ENCODE measurements around the gene RAB5IF. TPM values are rescaled to one million over a fixed set of nuclear protein-coding genes. Genes with fewer than 3 reads are reported as not detected.

Gene RAB5IF
- total RNA-seq, 1 donor from 2014 or later, result 56.5 TPM

- no peak overlapping the region for H3K27ac ChIP-seq (replicated peaks)
- no peaks in the 10 kb centered on the region for H3K27me3 ChIP-seq (ENCODE audit: low read depth)
- H3K4me3 ChIP-seq, result no peak overlapping the region
- DNase-seq, result no peak
- TF ChIP-seq CTCF (IDR thresholded peaks at IDR 0.05; ENCODE audit: borderline replicate concordance), result no peak
- intact Hi-C loops (cut with micrococcal nuclease), result no loop called here
- H3K4me1 ChIP-seq, result no peaks in the 10 kb centered on the region
- H3K36me3 ChIP-seq, result peaks cover 54% of the 10 kb centered on the region
- no peaks in the 10 kb centered on the region for H3K9me3 ChIP-seq (replicated peaks)
These were observed 9.4 kb downstream of the RAB5IF start for GRCh38 chr20:36614781-36615557.

- Histone ChIP-seq H3K4me3 (no peak overlapping the region), H3K36me3 (no peaks in the 10 kb centered on the region), H3K4me1 (peaks cover 11% of the 10 kb centered on the region), H3K27ac (replicated peaks) (no peak overlapping the region), H3K9me3 (replicated peaks) (no peaks in the 10 kb centered on the region), H3K27me3 (ENCODE audit: low read depth) (no peaks in the 10 kb centered on the region)
- no peak for DNase-seq
- intact Hi-C loops (cut with micrococcal nuclease), result no loop called here
- no peak for TF ChIP-seq CTCF (IDR thresholded peaks at IDR 0.05; ENCODE audit: borderline replicate concordance)
These were observed 15.3 kb downstream of the RAB5IF start for GRCh38 chr20:36620917-36621316.

GRCh38 chr20:36623444-36623843 is 17.9 kb downstream of the RAB5IF start:
- intact Hi-C loops (cut with micrococcal nuclease), result no loop called here
- no peak for TF ChIP-seq CTCF (IDR thresholded peaks at IDR 0.05; ENCODE audit: borderline replicate concordance)
- Histone ChIP-seq H3K9me3 (replicated peaks) (no peaks in the 10 kb centered on the region), H3K27ac (replicated peaks) (no peak overlapping the region), H3K4me3 (no peak overlapping the region), H3K36me3 (no peaks in the 10 kb centered on the region), H3K4me1 (peaks cover 11% of the 10 kb centered on the region), H3K27me3 (ENCODE audit: low read depth) (no peaks in the 10 kb centered on the region)
- DNase-seq, result no peak

GRCh38 chr20:36624068-36624943 is 18.7 kb downstream of the RAB5IF start:
- TF ChIP-seq CTCF (IDR thresholded peaks at IDR 0.05; ENCODE audit: borderline replicate concordance), result no peak
- H3K9me3 ChIP-seq (replicated peaks), result no peaks in the 10 kb centered on the region
- intact Hi-C loops (cut with micrococcal nuclease), result no loop called here
- no peaks in the 10 kb centered on the region for H3K36me3 ChIP-seq
- no peak overlapping the region for H3K4me3 ChIP-seq
- H3K4me1 ChIP-seq, result peaks cover 11% of the 10 kb centered on the region
- H3K27me3 ChIP-seq (ENCODE audit: low read depth), result no peaks in the 10 kb centered on the region
- H3K27ac ChIP-seq (replicated peaks), result peak overlapping the region; percentile 59
- DNase-seq, result no peak

GRCh38 chr20:36624944-36625324 is 19.4 kb downstream of the RAB5IF start:
- Histone ChIP-seq H3K4me3 (no peak overlapping the region), H3K27me3 (ENCODE audit: low read depth) (no peaks in the 10 kb centered on the region), H3K36me3 (no peaks in the 10 kb centered on the region), H3K4me1 (peaks cover 11% of the 10 kb centered on the region), H3K27ac (replicated peaks) (peak overlapping the region; percentile 59), H3K9me3 (replicated peaks) (no peaks in the 10 kb centered on the region)
- DNase-seq, result no peak
- TF ChIP-seq CTCF (IDR thresholded peaks at IDR 0.05; ENCODE audit: borderline replicate concordance), result no peak
- intact Hi-C loops (cut with micrococcal nuclease), result no loop called here

Data from left ventricle myocardium inferior (tissue), 1 donor.